Measurements from ENCODE around the gene NELFB.

The NELFB gene

DNA sequence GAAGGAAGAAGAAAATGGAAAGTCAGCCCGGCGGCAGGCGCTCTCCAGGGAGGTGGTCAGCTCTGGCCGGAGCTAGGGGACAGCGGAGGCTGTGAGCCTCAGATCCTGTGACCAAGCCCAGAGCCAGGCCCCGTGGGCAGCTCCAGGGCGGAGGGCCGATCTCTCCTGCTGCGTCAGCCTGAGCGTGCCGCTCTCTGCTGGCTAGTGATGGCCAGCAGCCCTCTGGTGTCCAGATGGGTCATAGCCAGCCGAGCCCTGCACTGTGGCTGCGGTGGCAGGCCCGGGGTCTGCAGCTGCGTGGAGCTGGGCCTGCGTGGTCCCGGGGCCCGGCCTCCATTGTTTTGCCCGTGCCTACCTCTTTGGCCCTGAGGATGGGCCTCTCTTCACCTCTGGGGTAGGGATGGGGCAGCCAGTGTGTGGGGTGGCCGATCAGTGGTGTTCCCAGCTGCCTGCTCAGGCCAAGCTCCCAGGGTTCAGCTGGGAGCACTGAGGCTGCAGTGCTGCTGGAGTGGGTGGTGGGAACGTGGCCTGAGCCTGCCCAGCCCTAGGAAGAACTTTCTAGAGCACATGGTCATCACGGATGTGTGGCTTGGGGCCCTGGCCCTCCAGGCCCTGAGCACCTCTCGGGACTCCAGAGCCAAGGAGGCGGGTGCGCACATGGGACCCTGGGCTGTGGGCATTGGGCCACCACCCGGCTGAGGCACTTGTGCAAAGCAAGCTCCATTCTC, 64.0 kb downstream of the NELFB start:
- no peak overlapping the region for H3K27ac ChIP-seq (ENCODE audit: low read depth, low read length)
- peaks cover 9% of the 10 kb centered on the region for H3K4me1 ChIP-seq (ENCODE audit: insufficient read depth, low read length)
- H3K9ac ChIP-seq (ENCODE audit: low read depth, low read length): no peak overlapping the region
- H3K9me3 ChIP-seq (ENCODE audit: insufficient read depth, low read depth, low read length): no peaks in the 10 kb centered on the region
- H3K4me3 ChIP-seq (ENCODE audit: low read length): no peak overlapping the region
- no peaks in the 10 kb centered on the region for H3K27me3 ChIP-seq (ENCODE audit: insufficient read depth, low read length)
- no peaks in the 10 kb centered on the region for H3K36me3 ChIP-seq (ENCODE audit: insufficient read depth, low read length)
- 82% methylated on average over 26 of the region's 26 CpGs for WGBS

DNA sequence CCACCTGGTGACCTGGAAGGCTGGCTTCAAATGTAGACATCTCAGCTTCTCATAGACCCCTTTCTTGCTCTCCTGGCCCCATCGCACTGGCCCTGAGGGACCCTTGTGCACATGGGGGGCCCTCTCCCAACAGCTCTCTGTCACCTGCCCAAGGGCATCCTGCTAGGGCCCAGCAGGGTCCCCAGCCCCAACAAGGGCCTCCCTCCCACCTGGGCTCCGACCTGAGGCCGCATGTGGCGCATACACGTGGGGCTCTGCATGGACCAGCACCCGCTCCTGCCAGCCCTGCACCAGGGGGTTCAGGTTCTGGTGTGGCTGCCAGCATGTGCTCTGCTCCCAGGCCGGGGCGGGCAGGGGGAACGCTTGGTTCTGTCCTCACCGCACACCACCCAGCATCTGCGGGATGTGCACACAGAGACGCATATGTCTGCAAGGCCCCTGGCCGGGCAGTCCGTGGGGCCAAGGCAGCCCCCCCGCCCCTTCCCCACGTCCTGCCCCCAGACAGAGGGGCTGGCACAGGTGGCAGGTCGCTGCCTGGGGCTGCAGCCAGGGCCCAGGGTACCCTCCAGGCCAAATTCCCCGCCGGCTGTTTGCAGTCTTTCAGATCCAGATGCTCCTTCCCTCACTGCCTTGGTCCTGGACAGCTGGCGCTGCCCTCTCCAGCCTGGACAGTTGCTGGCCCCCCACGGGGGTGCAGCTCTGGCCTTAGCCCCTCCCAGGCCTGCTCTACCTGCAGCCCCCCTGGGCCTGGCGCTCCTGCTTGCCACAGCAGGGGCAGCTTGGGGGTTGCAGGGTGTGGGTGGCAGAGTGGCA, 64.8 kb downstream of the NELFB start:
- WGBS: 91% methylated on average over 22 of the region's 22 CpGs

GRCh38 chr9:137320555-137321384, 65.6 kb downstream of the NELFB start:
- 42% methylated on average over 24 of the region's 24 CpGs for WGBS
- peak overlapping the region; percentile 69 for H3K9ac ChIP-seq (ENCODE audit: low read depth, low read length)
- H3K27ac ChIP-seq (ENCODE audit: low read depth, low read length): peak overlapping the region; percentile 58

More for the DNA sequence above, 64.8 kb downstream of the NELFB start:
- H3K9me3 ChIP-seq (ENCODE audit: insufficient read depth, low read depth, low read length): no peaks in the 10 kb centered on the region
- H3K36me3 ChIP-seq (ENCODE audit: insufficient read depth, low read length): no peaks in the 10 kb centered on the region
- no peak overlapping the region; the same call in 1 of the 2 replicates for H3K27ac ChIP-seq (ENCODE audit: low read depth, low read length)
- H3K27me3 ChIP-seq (ENCODE audit: insufficient read depth, low read length): no peaks in the 10 kb centered on the region
- H3K9ac ChIP-seq (ENCODE audit: low read depth, low read length): no peak overlapping the region
- H3K4me1 ChIP-seq (ENCODE audit: insufficient read depth, low read length): peaks cover 9% of the 10 kb centered on the region
- no peak overlapping the region for H3K4me3 ChIP-seq (ENCODE audit: low read length)

GRCh38 chr9:137321726-137322361, 66.7 kb downstream of the NELFB start:
- Histone ChIP-seq H3K4me3 (ENCODE audit: low read length) (no peak overlapping the region), H3K36me3 (ENCODE audit: insufficient read depth, low read length) (no peaks in the 10 kb centered on the region), H3K27me3 (ENCODE audit: insufficient read depth, low read length) (no peaks in the 10 kb centered on the region), H3K9ac (ENCODE audit: low read depth, low read length) (no peak overlapping the region), H3K27ac (ENCODE audit: low read depth, low read length) (no peak overlapping the region), H3K4me1 (ENCODE audit: insufficient read depth, low read length) (peaks cover 7% of the 10 kb centered on the region; the same call in 1 of the 2 replicates), H3K9me3 (ENCODE audit: insufficient read depth, low read depth, low read length) (no peaks in the 10 kb centered on the region)
- WGBS: 94% methylated on average over 22 of the region's 22 CpGs

More at GRCh38 chr9:137320555-137321384, 65.6 kb downstream of the NELFB start:
- Histone ChIP-seq H3K9me3 (ENCODE audit: insufficient read depth, low read depth, low read length) (no peaks in the 10 kb centered on the region), H3K4me3 (ENCODE audit: low read length) (no peak overlapping the region), H3K36me3 (ENCODE audit: insufficient read depth, low read length) (no peaks in the 10 kb centered on the region), H3K4me1 (ENCODE audit: insufficient read depth, low read length) (peaks cover 7% of the 10 kb centered on the region; the same call in 1 of the 2 replicates), H3K27me3 (ENCODE audit: insufficient read depth, low read length) (no peaks in the 10 kb centered on the region)

All from HUES64 (cell line).